HCT116 (cell line): Measurements from ENCODE around the gene RAB21. TPM values are rescaled to one million over a fixed set of nuclear protein-coding genes. Genes with fewer than 3 reads are reported as not detected.
A peak's percentile ranks its signal among the peaks of the same experiment; 100 is the strongest.

Source experiments
- ATAC-seq: fragments of 200-7000 bp; cut with Tn5 transposase; 2 replicates; pipeline ENCODE4 v1.9.1; 2020; ENCODE audit warnings: mild to moderate bottlenecking, moderate library complexity
- BruUV-seq: library from RNA; stranded (reverse); fragments of 400-500 nt; replicated peaks from 2 replicates; lab custom pipeline; 2021; lab: Mats Ljungman, UMichigan
- CTCF ChIA-PET: fragments of 300-600 bp; sonication (Branson Sonifier 250); formaldehyde crosslinking; loops from one replicate; lab custom pipeline; 2021; ENCODE audit warnings: antibody characterized with exemption; lab: Charles Lee
- POLR2A ChIA-PET: fragments of 300-600, 350-600 bp; sonication (Branson Sonifier 250); formaldehyde crosslinking; loops from one replicate; lab custom pipeline; 2021; ENCODE audit warnings: antibody characterized with exemption; lab: Charles Lee
- RAD21 ChIA-PET, 2 experiments: fragments of 300-600 bp; sonication (Branson Sonifier 250); formaldehyde crosslinking; loops; one replicate each; lab custom pipeline; 2023; ENCODE audit warnings: low total read pairs in 2 of 2; ENCODE audit not compliant: uncharacterized antibody in 2 of 2, unreplicated experiment in 2 of 2, low non-redundant PET in 1 of 2; lab: Charles Lee
- DNase-seq: peaks from one replicate; pipeline ENCODE4 v3.0.0-alpha.2; 2010; ENCODE audit warnings: low read depth, low spot score
- H2AFZ ChIP-seq: fragments of 200-600 bp; shearing (Covaris generic), sonication (generic); 2 replicates; pipeline ENCODE4 v1.6.1; 2017; ENCODE audit warnings: low read depth, mixed run types, mixed read lengths, antibody characterized with exemption, low read length; ENCODE audit not compliant: poor library complexity, severe bottlenecking
- H3K27ac ChIP-seq: 2 replicates; pipeline ENCODE4 v1.5.1; 2012; ENCODE audit warnings: low read depth, low read length
- H3K27me3 ChIP-seq: fragments of 200-600 bp; sonication (generic); 2 replicates; pipeline ENCODE4 v1.6.1; 2016; ENCODE audit warnings: mixed run types, low read length, mixed read lengths; ENCODE audit not compliant: insufficient read depth
- H3K36me3 ChIP-seq, 2 experiments: fragments of 200-500 bp in 1 of 2; fragments of 200-600 bp in 1 of 2; sonication (Bioruptor generic) in 1 of 2; sonication (generic) in 1 of 2; 2 replicates each; pipeline versions ENCODE4 v1.5.1 to v1.6.1; 2014 to 2016; ENCODE audit warnings: low read length in 2 of 2, inconsistent platforms in 1 of 2, mixed read lengths in 1 of 2, mixed run types in 1 of 2; ENCODE audit not compliant: insufficient read depth in 2 of 2, control insufficient read depth in 1 of 2
- H3K4me1 ChIP-seq, 2 experiments: fragments of 200-600 bp in 1 of 2; sonication (generic) in 1 of 2; 2 replicates each; pipeline versions ENCODE4 v1.5.1 to v1.6.1; 2012 to 2017; ENCODE audit warnings: low read length in 2 of 2, inconsistent platforms in 1 of 2, mild to moderate bottlenecking in 1 of 2, mixed read lengths in 1 of 2, mixed run types in 1 of 2, moderate library complexity in 1 of 2; ENCODE audit not compliant: insufficient read depth in 2 of 2, control insufficient read depth in 1 of 2
- H3K4me2 ChIP-seq: fragments of 200-600 bp; sonication (generic); 2 replicates; pipeline ENCODE4 v1.6.1; 2017; ENCODE audit warnings: mixed run types, low read length, mixed read lengths
- H3K4me3 ChIP-seq, 2 experiments: fragments of 200-600 bp in 1 of 2; sonication (generic) in 1 of 2; replicated peaks in 1 of 2; 2 replicates each; pipeline ENCODE4 v1.5.1; 2011 to 2016; ENCODE audit warnings: low read length in 2 of 2, control low read depth in 1 of 2, low read depth in 1 of 2, mild to moderate bottlenecking in 1 of 2, mixed read lengths in 1 of 2, mixed run types in 1 of 2
- H3K79me2 ChIP-seq: fragments of 200-600 bp; sonication (generic); 2 replicates; pipeline ENCODE4 v1.6.1; 2017; ENCODE audit warnings: mild to moderate bottlenecking, mixed run types, low read length, moderate library complexity, mixed read lengths; ENCODE audit not compliant: insufficient read depth
- H3K9ac ChIP-seq: fragments of 200-600 bp; sonication (generic); 2 replicates; pipeline ENCODE4 v1.6.1; 2016; ENCODE audit warnings: low read length, mixed read lengths
- H3K9me2 ChIP-seq: fragments of 200-600 bp; sonication (generic), shearing (Covaris generic); 2 replicates; pipeline ENCODE4 v1.6.1; 2017; ENCODE audit warnings: mixed run types, mild to moderate bottlenecking, moderate library complexity; ENCODE audit not compliant: insufficient read depth
- H3K9me3 ChIP-seq, 2 experiments: fragments of 200-500 bp in 1 of 2; fragments of 200-600 bp in 1 of 2; sonication (Bioruptor generic) in 1 of 2; sonication (generic) in 1 of 2; 2 replicates each; pipeline ENCODE4 v1.6.1; 2014 to 2017; ENCODE audit warnings: low read length in 2 of 2, mixed read lengths in 2 of 2, inconsistent platforms in 1 of 2, low read depth in 1 of 2, mild to moderate bottlenecking in 1 of 2, mixed run types in 1 of 2, moderate library complexity in 1 of 2; ENCODE audit not compliant: control insufficient read depth in 1 of 2, insufficient read depth in 1 of 2
- H4K20me1 ChIP-seq: fragments of 200-600 bp; sonication (generic), shearing (Covaris generic); 2 replicates; pipeline ENCODE4 v1.6.1; 2017; ENCODE audit warnings: mixed run types, mild to moderate bottlenecking, moderate library complexity; ENCODE audit not compliant: insufficient read depth
- CBX3 ChIP-seq: IDR thresholded peaks from 2 replicates; pipeline ENCODE4 v1.6.1; 2012; ENCODE audit warnings: low read depth
- CEBPB ChIP-seq: IDR thresholded peaks from 2 replicates; pipeline ENCODE4 v1.6.1; 2012; ENCODE audit warnings: low read depth
- EZH2 ChIP-seq: fragments of 200-600 bp; sonication (generic); IDR thresholded peaks from 2 replicates; pipeline ENCODE4 v1.6.1; 2017; ENCODE audit warnings: antibody characterized with exemption, mixed run types
- MAX ChIP-seq: IDR thresholded peaks from 2 replicates; pipeline ENCODE4 v1.6.1; 2012
- SIN3A ChIP-seq: IDR thresholded peaks from 2 replicates; pipeline ENCODE4 v1.6.1; 2012; ENCODE audit warnings: low read depth
- SP1 ChIP-seq: IDR thresholded peaks from 2 replicates; pipeline ENCODE4 v1.6.1; 2012; ENCODE audit warnings: low read depth
- SRF ChIP-seq: IDR thresholded peaks from 2 replicates; pipeline ENCODE4 v1.6.1; 2012; ENCODE audit warnings: low read depth
- YY1 ChIP-seq: IDR thresholded peaks from 2 replicates; pipeline ENCODE4 v1.6.1; 2011; ENCODE audit warnings: low read length, low read depth, moderate library complexity, mild to moderate bottlenecking; ENCODE audit not compliant: insufficient replicate concordance; ENCODE audit errors: extremely low read depth
- ZBTB33 ChIP-seq: IDR thresholded peaks from 2 replicates; pipeline ENCODE4 v1.6.1; 2011; ENCODE audit warnings: mild to moderate bottlenecking, low read length, moderate library complexity; ENCODE audit not compliant: insufficient replicate concordance; ENCODE audit errors: extremely low read depth
- ZFX ChIP-seq: fragments of 450-650 bp; IDR thresholded peaks from 2 replicates; pipeline ENCODE4 v1.6.1; 2017
- ZNF274 ChIP-seq: fragments of 200-500 bp; sonication (Bioruptor generic); IDR thresholded peaks from 2 replicates; pipeline ENCODE4 v1.6.1; 2014; ENCODE audit warnings: mild to moderate bottlenecking, low read depth, low read length, inconsistent platforms
- intact Hi-C: fragments of 100-400 bp; cut with micrococcal nuclease; formaldehyde crosslinking; loops from 2 replicates; pipeline ENCODE4 v1.10.0; 2022
- total RNA-seq: library from RNA; stranded (reverse); gene quantifications from one replicate; pipeline ENCODE4 v1.2.1, GENCODE V29; 2021; ENCODE audit not compliant: unreplicated experiment

RAB21 gene
- total RNA-seq, 1 experiment from 2014 or later, result 57.1 TPM

- Histone ChIP-seq H3K9me2 (no peaks in the 10 kb centered on the region), H3K27me3 (no peaks in the 10 kb centered on the region), H3K36me3 (peaks cover 0 to 21% of the 10 kb centered on the region in 2 experiments; a peak in 2 of 4 replicates), H3K4me3 (peak overlapping the region; percentile 62 to 92), H2AFZ (no peak overlapping the region), H3K9ac (peak overlapping the region; percentile 88)
- POLR2A ChIA-PET, result no interaction called here
- peak; percentile 49 for ATAC-seq
- intact Hi-C loops, result loop anchor here (2.0 kb wide), 1 partner anchor 93 kb away; the partner anchor contains the start of gene ZFC3H1
- TF ChIP-seq MAX (no peak), CBX3 (no peak), CEBPB (no peak), ZFX (peak; percentile 46)
- TF ChIP-seq, all 23 proteins: peak for 1
- peaks cover 0 to 11% of the 10 kb centered on the region in 2 experiments; a peak in 1 of 4 replicates for H3K9me3 ChIP-seq
- ChIA-PET RAD21 (no interaction called here), CTCF (interaction anchor here (1.0 kb wide), 1 partner anchor 118 kb away, joined by 3 read pairs; no protein-coding TSS in a partner anchor)
- H3K27ac ChIP-seq, result peak overlapping the region; percentile 51
- no peaks in the 10 kb centered on the region for H4K20me1 ChIP-seq
- H3K4me1 ChIP-seq, result peaks cover 7 to 15% of the 10 kb centered on the region in 2 experiments; a peak in 3 of 4 replicates
- BruUV-seq, result no TSS peak
- DNase-seq, result no peak
- H3K4me2 ChIP-seq, result peak overlapping the region; percentile 91
- peaks cover 53% of the 10 kb centered on the region for H3K79me2 ChIP-seq
Measured at GRCh38 chr12:71755146-71755892, 656 bp downstream of the RAB21 start.

GRCh38 chr12:71756054-71756690 lies 1.5 kb downstream of the RAB21 start:
- POLR2A ChIA-PET, result no interaction called here

More at GRCh38 chr12:71756054-71756690, 1.5 kb downstream of the RAB21 start:
- no peak overlapping the region; the same call in 1 of the 2 replicates for H3K27ac ChIP-seq
- BruUV-seq, result TSS peak; percentile 51
- no peaks in the 10 kb centered on the region for H3K27me3 ChIP-seq
- H3K4me2 ChIP-seq, result peak overlapping the region; percentile 91
- CTCF ChIA-PET, result interaction anchor here (1.0 kb wide), 1 partner anchor 9 kb away, joined by 3 read pairs; no protein-coding TSS in a partner anchor
- no peak for ATAC-seq
- peaks cover 0 to 21% of the 10 kb centered on the region in 2 experiments; a peak in 2 of 4 replicates for H3K36me3 ChIP-seq
- peak overlapping the region; percentile 88 for H3K9ac ChIP-seq
- H3K79me2 ChIP-seq, result peaks cover 62% of the 10 kb centered on the region
- intact Hi-C loops, result no loop called here
- H3K9me2 ChIP-seq, result no peaks in the 10 kb centered on the region
- TF ChIP-seq YY1, result no peak
- TF ChIP-seq ZNF274, result no peak
- no peak for TF ChIP-seq SRF
- no peak for TF ChIP-seq SIN3A
- TF ChIP-seq SP1, result no peak
- TF ChIP-seq CEBPB, result no peak
- TF ChIP-seq ZBTB33, result no peak
- TF ChIP-seq EZH2, result no peak
- TF ChIP-seq, all 23 proteins: peak for 0
- Histone ChIP-seq H3K4me1 (peaks cover 7 to 15% of the 10 kb centered on the region in 2 experiments; a peak in 3 of 4 replicates), H3K9me3 (peaks cover 0 to 12% of the 10 kb centered on the region in 2 experiments; a peak in 1 of 4 replicates), H3K4me3 (peak overlapping the region; percentile 62 to 92), H2AFZ (no peak overlapping the region), H4K20me1 (no peaks in the 10 kb centered on the region)
- RAD21 ChIA-PET, result no interaction called here
- no peak for DNase-seq
